Endodermal cell (in vitro differentiated cells): Measurements from ENCODE around the gene CHCHD5. TPM values are rescaled to one million over a fixed set of nuclear protein-coding genes. Genes with fewer than 3 reads are reported as not detected.

Source experiments
- DNase-seq: peaks from one replicate; pipeline ENCODE4 v3.0.0-alpha.2; 2017
- H3K27ac ChIP-seq: 2 replicates; pipeline ENCODE4 v1.5.1; 2013; ENCODE audit warnings: mild to moderate bottlenecking, low read depth, low read length, moderate library complexity
- H3K27me3 ChIP-seq: 2 replicates; pipeline ENCODE4 v1.6.1; 2013; ENCODE audit warnings: mild to moderate bottlenecking, low read length, moderate library complexity; ENCODE audit not compliant: insufficient read depth, control insufficient read depth, poor library complexity, severe bottlenecking
- H3K36me3 ChIP-seq: 2 replicates; pipeline ENCODE4 v1.7.0; 2013; ENCODE audit warnings: mild to moderate bottlenecking, low read length, moderate library complexity; ENCODE audit not compliant: control insufficient read depth, insufficient read depth
- H3K4me1 ChIP-seq: one replicate; pipeline ENCODE4 v1.7.0; 2013; ENCODE audit warnings: low read length; ENCODE audit not compliant: control insufficient read depth, insufficient read depth
- H3K4me3 ChIP-seq: 2 replicates; pipeline ENCODE4 v1.5.1; 2013; ENCODE audit warnings: mild to moderate bottlenecking, low read length, moderate library complexity
- H3K9ac ChIP-seq: 2 replicates; pipeline ENCODE4 v1.6.1; 2013; ENCODE audit warnings: mild to moderate bottlenecking, low read length, moderate library complexity; ENCODE audit not compliant: poor library complexity, severe bottlenecking; ENCODE audit errors: extremely low read depth
- H3K9me3 ChIP-seq: 2 replicates; pipeline ENCODE4 v1.6.1; 2013; ENCODE audit warnings: mild to moderate bottlenecking, low read length, moderate library complexity; ENCODE audit not compliant: control insufficient read depth
- H3K27ac Mint-ChIP-seq: 2 replicates; pipeline ENCODE4 v1.8.0; 2020; ENCODE audit warnings: mixed read lengths
- H3K27me3 Mint-ChIP-seq: 2 replicates; pipeline ENCODE4 v1.8.0; 2021; ENCODE audit warnings: mild to moderate bottlenecking, mixed read lengths; ENCODE audit not compliant: insufficient read depth
- H3K36me3 Mint-ChIP-seq: 2 replicates; pipeline ENCODE4 v1.8.0; 2020; ENCODE audit warnings: low read depth, mixed read lengths
- H3K4me1 Mint-ChIP-seq: 2 replicates; pipeline ENCODE4 v1.8.0; 2020; ENCODE audit warnings: mixed read lengths
- H3K4me3 Mint-ChIP-seq: 2 replicates; pipeline ENCODE4 v1.8.0; 2020; ENCODE audit warnings: mild to moderate bottlenecking, moderate library complexity, mixed read lengths
- H3K9me3 Mint-ChIP-seq: 2 replicates; pipeline ENCODE4 v1.8.0; 2020; ENCODE audit warnings: mild to moderate bottlenecking, mixed read lengths
- WGBS, 2 experiments: methylation state at CpG; one replicate each; pipeline versions ENCODE4 v1.1.5 to v1.1.7; 2013; ENCODE audit warnings: missing lambda C conversion rate in 2 of 2, mixed read lengths in 1 of 2; ENCODE audit not compliant: insufficient coverage in 1 of 2, insufficient read length in 1 of 2; 5-methylcytosine and 5-hydroxymethylcytosine counted together
- total RNA-seq, 2 donors: library from RNA; stranded (reverse); fragmentation: NEBNext Ultra II Directional in 1 of 2; extraction: Animal tissue kit (Norgen Biotek cat#: 25700) in 1 of 2; gene quantifications; 2 replicates in 1 of 2; 3 replicates in 1 of 2; pipeline ENCODE4 v1.2.1, GENCODE V29; 2021
- TF ChIP-seq, protein P1 (sequence below): fragments of 200-600 bp; sonication (generic); conservative IDR thresholded peaks from 2 replicates; pipeline ENCODE4 v1.5.0; 2021; ENCODE audit warnings: antibody characterized with exemption, mild to moderate bottlenecking

CHCHD5 gene
- total RNA-seq, 2 donors from 2014 or later, result 39.1 to 48.2 TPM

DNA sequence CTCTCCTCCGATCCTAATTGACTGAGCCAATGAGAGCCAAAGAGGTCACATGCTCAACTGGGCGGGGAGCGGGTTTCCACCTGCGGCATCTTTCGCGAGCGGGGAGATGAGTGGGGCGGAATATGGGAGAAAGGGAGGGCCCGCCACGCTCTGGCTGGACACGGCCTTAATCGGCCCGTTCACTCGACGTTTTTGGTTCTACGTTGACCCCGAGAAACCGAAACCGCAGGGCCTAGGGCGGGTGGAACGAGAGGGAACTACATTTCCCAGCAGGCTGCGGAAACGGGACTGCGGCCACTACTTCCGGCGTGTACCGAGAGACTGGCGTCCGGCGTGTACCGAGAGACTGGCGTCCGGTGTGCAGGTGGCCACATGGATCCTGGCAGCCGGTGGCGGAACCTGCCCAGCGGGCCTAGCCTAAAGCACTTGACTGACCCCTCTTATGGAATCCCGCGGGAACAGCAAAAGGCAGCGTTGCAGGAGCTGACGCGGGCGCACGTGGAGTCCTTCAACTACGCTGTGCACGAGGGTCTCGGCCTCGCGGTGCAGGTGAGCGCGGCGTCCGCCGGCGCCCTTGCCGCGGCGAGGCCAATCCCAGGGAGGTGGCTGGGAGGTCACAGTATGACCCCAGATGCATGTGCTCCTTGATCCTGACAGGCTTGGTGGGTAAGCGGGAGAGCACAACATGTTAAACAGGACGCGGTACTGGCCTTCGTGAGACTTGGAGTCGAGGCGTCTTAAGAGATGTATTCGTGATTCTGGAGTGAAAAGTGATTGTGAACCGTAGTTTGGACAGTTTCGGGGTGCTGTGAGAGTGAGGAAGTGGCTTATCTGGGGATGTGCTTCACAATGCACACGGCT is 42.1 kb upstream of the CHCHD5 start, which contains the start of gene POLR1B:
POLR1B (plus strand) TSS at position 343 of the 861 bp plus-strand sequence; CDS start at position 373, 30 bp downstream.
- H3K27ac Mint-ChIP-seq, result no peak within 1 kb of the TSS
- TF ChIP-seq, protein P1, sequence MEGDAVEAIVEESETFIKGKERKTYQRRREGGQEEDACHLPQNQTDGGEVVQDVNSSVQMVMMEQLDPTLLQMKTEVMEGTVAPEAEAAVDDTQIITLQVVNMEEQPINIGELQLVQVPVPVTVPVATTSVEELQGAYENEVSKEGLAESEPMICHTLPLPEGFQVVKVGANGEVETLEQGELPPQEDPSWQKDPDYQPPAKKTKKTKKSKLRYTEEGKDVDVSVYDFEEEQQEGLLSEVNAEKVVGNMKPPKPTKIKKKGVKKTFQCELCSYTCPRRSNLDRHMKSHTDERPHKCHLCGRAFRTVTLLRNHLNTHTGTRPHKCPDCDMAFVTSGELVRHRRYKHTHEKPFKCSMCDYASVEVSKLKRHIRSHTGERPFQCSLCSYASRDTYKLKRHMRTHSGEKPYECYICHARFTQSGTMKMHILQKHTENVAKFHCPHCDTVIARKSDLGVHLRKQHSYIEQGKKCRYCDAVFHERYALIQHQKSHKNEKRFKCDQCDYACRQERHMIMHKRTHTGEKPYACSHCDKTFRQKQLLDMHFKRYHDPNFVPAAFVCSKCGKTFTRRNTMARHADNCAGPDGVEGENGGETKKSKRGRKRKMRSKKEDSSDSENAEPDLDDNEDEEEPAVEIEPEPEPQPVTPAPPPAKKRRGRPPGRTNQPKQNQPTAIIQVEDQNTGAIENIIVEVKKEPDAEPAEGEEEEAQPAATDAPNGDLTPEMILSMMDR, result no peak
- Histone ChIP-seq H3K9ac (peak within 1 kb of the TSS; percentile 89), H3K36me3 (peaks cover 11% of the 10 kb centered on the region), H3K27ac (peak within 1 kb of the TSS; percentile 96), H3K9me3 (no peaks in the 10 kb centered on the region), H3K4me3 (peak within 1 kb of the TSS; percentile 95), H3K4me1 (no peaks in the 10 kb centered on the region), H3K27me3 (no peaks in the 10 kb centered on the region)
- DNase-seq, result peak; percentile 95
- peaks cover 3% of the 10 kb centered on the region for H3K4me1 Mint-ChIP-seq
- no peak within 1 kb of the TSS for H3K4me3 Mint-ChIP-seq
- H3K36me3 Mint-ChIP-seq, result peaks cover 9% of the 10 kb centered on the region
- H3K27me3 Mint-ChIP-seq, result no peaks in the 10 kb centered on the region
- H3K9me3 Mint-ChIP-seq, result no peaks in the 10 kb centered on the region
- 0% methylated on average over 49 to 67 of the region's 67 CpGs for WGBS, 2 experiments

DNA sequence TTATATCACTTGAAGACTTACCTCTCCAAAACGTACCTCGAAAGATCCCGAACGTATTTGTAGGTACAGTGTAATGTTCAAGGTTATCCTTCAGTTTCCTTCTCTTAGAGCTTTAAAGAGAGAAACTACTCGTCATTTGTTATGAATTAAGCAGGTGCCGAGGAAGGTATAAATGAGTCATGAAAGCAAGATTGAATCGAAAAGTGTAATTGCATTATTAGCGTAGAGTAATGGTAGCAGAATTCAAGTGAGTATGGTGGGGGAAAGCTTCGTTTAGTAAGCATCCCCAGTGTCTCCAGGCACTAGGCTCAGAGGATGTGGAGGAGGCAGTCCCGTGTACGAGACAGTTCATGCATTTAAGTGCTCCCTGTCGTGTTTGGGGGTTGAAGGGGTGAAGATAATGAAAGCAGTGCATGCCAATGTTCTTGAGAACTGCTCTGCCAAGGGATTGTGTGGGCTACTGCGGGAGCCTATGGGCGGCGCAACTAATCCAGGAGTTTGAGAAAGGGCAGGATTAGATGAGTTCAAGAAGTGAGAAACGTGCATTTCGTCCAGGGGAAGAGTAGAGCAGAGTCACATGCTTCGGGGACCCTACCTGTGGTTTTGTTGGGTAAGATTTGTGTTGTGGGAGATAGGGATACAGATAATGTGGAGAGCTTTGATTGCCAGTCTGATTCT is 41.3 kb upstream of the CHCHD5 start:
- H3K4me1 Mint-ChIP-seq, result peaks cover 3% of the 10 kb centered on the region
- DNase-seq, result peak; percentile 64

DNA sequence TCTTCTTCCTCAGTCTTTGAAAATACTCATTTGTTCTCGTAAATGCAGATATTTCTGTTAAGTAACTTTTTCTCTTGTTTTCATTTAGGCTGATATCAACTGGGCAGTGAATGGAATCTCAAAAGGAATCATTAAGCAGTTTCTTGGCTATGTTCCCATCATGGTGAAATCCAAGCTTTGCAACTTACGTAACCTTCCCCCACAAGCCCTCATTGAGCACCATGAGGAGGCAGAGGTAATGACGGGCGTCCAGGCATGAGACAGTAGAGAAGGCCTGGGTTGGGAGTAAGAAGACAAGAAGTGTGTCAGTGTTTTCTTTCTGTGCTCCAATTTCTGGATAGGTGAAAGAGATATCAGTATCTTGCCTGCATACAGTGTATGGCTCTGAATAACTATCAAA is 37.1 kb upstream of the CHCHD5 start:
- H3K36me3 ChIP-seq, result peaks cover 57% of the 10 kb centered on the region
- peaks cover 42% of the 10 kb centered on the region for H3K36me3 Mint-ChIP-seq
- no peaks in the 10 kb centered on the region for H3K9me3 Mint-ChIP-seq
- H3K27ac ChIP-seq, result no peak overlapping the region
- no peak overlapping the region for H3K4me3 ChIP-seq
- no peak overlapping the region for H3K9ac ChIP-seq
- H3K4me1 ChIP-seq, result no peaks in the 10 kb centered on the region
- no peaks in the 10 kb centered on the region for H3K4me1 Mint-ChIP-seq
- no peaks in the 10 kb centered on the region for H3K27me3 ChIP-seq
- H3K27me3 Mint-ChIP-seq, result no peaks in the 10 kb centered on the region
- TF ChIP-seq, protein P1, result no peak
- DNase-seq, result no peak
- H3K4me3 Mint-ChIP-seq, result no peak overlapping the region
- WGBS, 2 experiments, result 92 to 100% methylated on average over 3 to 4 of the region's 4 CpGs
- H3K9me3 ChIP-seq, result no peaks in the 10 kb centered on the region
- no peak overlapping the region for H3K27ac Mint-ChIP-seq

More for the DNA sequence above, 41.3 kb upstream of the CHCHD5 start:
- Histone ChIP-seq H3K4me1 (no peaks in the 10 kb centered on the region), H3K9me3 (no peaks in the 10 kb centered on the region), H3K27me3 (no peaks in the 10 kb centered on the region), H3K9ac (peak overlapping the region; percentile 89), H3K4me3 (peak overlapping the region; percentile 95), H3K27ac (no peak overlapping the region), H3K36me3 (peaks cover 19% of the 10 kb centered on the region)
- 6 to 12% methylated on average over 11 to 18 of the region's 18 CpGs for WGBS, 2 experiments
- peaks cover 16% of the 10 kb centered on the region for H3K36me3 Mint-ChIP-seq
- no peak overlapping the region for H3K27ac Mint-ChIP-seq
- TF ChIP-seq, protein P1, result no peak
- H3K27me3 Mint-ChIP-seq, result no peaks in the 10 kb centered on the region
- H3K4me3 Mint-ChIP-seq, result no peak overlapping the region
- H3K9me3 Mint-ChIP-seq, result no peaks in the 10 kb centered on the region
